Measurements from ENCODE around the gene PGM1.

Gene PGM1

GRCh38 chr1:63665824-63666223 lies 72.6 kb downstream of the PGM1 start:
- no peak for DNase-seq (ENCODE audit: low spot score)

- no peak for DNase-seq (ENCODE audit: low spot score)
These were observed 75.1 kb downstream of the PGM1 start for GRCh38 chr1:63668298-63668697.

DNA sequence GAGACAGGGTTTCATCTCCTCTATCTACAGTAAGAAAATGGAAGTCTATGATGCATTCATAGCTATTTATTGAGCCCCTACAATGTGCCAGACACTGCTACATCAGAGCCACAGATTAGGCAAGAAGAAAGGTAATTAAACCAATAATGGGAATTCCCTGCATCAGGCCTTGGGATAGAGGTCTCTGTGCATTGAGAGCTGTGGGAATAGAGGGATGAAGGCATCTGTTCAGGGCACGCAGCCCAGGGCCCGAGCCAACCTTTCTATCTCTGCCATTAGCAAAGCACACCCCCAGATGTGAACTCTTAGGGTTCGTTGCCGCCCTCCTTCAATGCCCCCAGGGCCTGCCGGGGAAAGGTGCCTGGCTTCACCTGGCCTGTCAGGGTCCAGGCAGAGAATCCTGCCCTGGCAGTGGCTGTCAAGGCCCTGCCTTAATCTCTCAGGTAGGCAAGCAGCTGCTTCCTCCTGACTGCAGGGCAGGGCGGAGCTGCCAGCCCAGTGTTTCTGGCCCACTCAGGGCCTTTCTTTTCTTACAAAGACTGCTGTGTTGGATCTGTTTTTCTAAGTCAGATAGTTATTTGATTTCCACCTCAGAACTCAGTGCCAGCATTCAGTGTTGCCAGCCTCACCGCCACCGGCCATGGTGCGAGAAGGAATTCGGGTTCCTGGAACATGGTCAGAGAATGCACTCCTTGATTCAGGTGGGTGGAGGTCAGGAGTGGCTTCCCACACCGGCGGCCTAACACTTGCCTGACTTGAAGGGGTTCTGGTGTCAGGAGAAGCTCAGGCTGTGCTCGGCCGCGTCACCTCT lies 76.1 kb downstream of the PGM1 start:
- no peak for DNase-seq (ENCODE audit: low spot score)

GRCh38 chr1:63670164-63670563 lies 77.0 kb downstream of the PGM1 start:
- no peak for DNase-seq (ENCODE audit: low spot score)

DNA sequence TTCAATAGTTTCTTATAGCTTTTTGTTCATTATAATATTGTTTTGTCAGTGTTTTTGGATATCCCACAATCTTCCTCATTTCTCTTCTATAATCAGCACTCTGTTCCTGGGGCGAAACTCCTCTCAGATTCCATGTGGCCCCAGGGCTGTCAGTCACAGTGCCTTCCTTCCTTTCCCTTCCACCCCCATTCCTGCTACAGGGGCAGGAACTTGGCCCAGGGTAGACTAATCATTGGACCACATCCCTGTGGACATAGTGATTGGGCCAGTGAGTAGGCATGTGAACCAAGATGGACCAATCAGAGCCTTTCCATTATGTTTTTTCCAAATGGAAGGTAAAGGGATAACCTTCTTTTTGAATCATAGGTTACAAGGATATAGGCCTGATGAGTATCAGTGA lies 78.3 kb downstream of the PGM1 start:
- no peak for DNase-seq (ENCODE audit: low spot score)

GRCh38 chr1:63674238-63674864 lies 81.1 kb downstream of the PGM1 start:
- peak; percentile 67 for DNase-seq (ENCODE audit: low spot score)

DNA sequence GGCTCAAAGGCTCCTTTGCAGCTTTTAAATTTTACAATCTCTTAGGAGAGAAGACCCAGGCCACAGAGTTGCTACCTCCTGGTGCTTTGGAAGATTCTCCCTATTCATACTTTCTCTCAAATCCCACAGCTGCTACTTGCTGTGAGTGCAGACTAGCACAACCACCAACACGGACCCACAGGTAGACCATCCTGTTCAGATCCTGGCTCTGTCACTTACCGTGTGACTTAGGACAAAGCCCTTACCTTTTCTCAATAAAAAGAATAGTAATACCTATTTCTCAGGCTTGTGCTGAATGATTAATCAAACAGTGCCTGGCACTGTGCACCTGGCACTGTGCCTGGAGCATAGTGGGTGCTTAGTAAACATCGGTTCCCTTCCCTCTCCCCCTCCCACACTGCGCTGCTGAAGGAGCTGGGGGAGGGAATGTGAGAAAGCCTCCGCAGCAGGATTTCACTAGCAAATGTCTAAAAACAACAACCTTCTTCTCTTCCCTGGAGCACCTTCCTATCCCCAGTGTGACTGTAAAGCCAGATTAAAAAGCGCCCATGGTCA lies 81.7 kb downstream of the PGM1 start:
- DNase-seq (ENCODE audit: low spot score), result no peak

DNA sequence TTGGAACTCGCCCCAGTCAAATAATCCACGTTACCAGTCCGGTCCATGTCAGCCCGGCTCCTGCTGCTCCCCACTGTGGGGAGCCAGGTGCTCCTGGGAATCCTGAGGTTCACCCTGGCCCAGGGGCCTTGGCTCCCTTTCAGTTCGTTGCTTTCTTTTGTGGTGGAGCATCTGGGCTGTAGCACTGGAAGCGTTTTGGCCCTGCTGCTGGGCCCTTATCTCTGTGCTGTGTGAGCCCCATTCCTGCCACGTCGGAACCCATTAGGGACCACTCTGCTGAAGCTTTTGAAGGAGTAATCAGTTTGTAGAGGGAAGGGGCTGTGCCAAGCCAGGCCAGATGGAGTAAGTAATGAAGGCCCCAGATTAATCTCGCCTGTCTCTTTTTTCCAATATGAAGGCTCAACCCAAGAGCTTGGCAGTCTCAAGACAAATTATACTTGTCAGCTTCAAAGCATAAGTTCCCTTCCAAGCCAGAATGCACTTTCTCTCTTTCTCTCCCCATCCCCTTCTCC lies 82.3 kb downstream of the PGM1 start:
- no peak for DNase-seq (ENCODE audit: low spot score)

GRCh38 chr1:63677497-63677896 lies 84.3 kb downstream of the PGM1 start:
- DNase-seq (ENCODE audit: low spot score), result no peak

- DNase-seq (ENCODE audit: low spot score), result no peak
These were observed 85.0 kb downstream of the PGM1 start for GRCh38 chr1:63678200-63678599.

- DNase-seq (ENCODE audit: low spot score), result no peak
These were observed 85.9 kb downstream of the PGM1 start for GRCh38 chr1:63679076-63679475.

DNA sequence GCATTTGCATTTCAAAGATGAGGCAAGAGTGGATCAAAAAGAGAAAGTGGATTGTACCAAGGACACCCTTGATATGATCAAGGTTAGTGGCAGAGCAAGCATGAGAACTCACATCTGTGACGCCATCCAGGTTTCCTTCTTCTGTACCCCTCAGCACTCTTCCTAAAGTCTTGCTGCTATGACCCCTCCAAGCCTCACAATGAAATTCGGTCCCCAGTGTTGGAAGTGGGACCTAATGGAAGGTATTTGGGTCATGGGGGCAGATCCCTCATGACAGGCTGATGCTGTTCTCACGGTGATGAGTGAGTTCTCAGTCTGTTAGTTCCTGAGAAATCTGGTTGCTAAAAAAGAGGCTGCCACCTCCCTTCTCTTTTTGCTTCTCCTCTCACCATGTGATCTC lies 86.4 kb downstream of the PGM1 start:
- no peak for DNase-seq (ENCODE audit: low spot score)

DNA sequence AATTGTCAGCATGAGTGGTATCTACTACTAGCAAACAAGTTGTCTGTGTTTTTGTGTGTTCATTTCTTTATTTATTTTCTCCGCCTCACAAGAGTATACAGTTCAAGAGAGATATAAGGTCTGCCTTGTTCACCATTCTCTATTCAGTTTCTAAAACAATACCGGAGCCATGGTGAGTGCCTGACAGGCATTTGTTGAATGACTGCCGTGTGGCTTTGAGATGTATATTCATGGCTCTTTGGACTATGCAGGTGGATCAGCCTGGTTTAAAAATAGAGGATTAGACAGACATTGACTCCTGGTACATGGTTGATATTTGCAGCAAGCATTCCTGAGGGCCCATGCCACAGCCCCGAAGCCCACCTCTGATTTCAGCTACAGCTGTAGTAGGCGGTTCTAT lies 89.7 kb downstream of the PGM1 start:
- DNase-seq (ENCODE audit: low spot score), result no peak

- no peak for DNase-seq (ENCODE audit: low spot score)
These were observed 90.5 kb downstream of the PGM1 start for GRCh38 chr1:63683759-63684158.

DNA sequence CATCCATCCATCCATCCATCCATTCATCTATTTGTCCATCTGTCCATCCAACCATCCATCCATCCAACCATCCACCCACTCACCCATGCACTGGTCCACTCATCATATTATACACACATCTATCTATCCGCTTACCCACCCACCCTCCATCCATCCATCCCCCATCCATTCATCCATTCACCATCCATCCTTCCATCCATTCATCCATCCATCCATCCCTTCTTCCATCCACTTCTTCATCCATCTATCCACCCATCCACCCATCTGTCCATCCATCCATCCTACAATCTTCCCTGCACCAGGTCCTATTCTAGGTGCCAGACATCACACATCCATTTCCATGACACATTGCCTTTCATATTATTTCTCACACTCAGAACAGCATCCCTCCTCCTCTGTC lies 93.5 kb downstream of the PGM1 start:
- no peak for DNase-seq (ENCODE audit: low spot score)

GRCh38 chr1:63688302-63688890 lies 95.2 kb downstream of the PGM1 start:
- DNase-seq (ENCODE audit: low spot score), result no peak

GRCh38 chr1:63690966-63691700 lies 97.9 kb downstream of the PGM1 start:
- no peak for DNase-seq (ENCODE audit: low spot score)

DNA sequence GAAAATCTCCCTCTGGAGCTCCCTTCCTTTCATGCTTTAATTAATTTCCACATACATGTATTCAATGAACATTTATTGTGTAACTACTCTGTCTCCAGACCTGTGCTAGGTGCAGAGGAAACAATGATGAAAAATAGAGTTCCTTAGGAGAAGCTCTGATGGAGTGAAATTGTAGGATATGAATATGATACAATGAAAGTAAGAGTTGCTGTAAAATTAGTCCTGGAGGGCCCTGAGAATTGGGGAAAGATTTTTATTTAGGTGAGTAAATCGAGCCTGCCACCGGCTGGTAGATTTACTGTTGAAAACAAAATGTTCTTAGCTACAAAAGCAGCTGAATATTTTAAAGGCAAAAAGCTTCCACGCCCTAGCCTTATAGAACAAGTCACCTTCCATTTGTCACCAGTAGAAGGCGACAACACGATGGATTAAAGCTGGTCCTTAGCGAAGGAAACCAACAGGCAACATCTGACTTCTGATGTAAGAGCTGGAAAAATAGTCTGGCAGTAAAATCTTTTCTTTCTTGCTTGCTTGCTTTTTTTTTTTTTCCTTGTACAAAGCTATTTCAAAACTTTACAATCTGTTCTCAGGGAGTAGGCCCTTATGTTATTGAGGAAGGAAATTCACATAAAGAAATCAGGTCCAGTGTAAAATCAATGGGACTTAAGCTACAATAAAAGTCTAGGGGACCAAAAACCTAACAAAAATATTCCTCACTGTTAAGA lies 98.7 kb downstream of the PGM1 start:
- DNase-seq (ENCODE audit: low spot score), result peak; percentile 79

DNA sequence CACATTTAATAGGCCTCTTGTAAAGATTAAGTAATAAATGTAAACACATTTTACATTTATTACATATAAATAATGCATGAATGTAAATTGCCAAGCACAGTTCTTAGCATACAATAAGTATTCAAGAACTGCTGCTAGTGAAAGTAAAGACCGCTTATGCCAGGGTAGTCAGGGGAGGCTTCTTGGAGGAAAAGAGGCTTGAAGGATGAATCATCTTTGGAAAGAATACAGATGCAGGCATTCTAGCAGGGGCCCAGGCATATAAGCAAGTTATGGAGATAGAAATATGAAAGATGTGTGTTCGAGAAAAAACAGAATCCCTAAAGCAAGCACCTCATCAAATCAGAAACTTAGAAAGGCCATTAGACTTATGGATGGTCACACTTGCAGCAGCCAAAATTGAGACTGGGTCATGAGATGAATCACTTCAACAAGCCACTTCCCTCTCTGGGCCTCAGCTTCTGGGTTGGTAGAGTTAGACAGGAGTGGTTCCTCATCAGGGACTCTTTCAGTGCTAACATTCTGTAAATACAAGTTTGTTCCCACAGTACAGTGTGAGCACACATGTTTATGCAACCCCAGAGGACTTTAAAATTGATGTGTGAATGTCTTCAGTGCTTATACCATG lies 100.8 kb downstream of the PGM1 start:
- no peak for DNase-seq (ENCODE audit: low spot score)

- DNase-seq (ENCODE audit: low spot score), result no peak
These were observed 105.0 kb downstream of the PGM1 start for GRCh38 chr1:63698001-63698838.

All from kidney capillary endothelial cell (primary cell).